CD4-positive, alpha-beta T cell treated with Interleukin-4 for 4 hours (primary cell): ENCODE results near the gene CCNY.
"Not testable (repeated sequence)": the region's sequence is repeated elsewhere in the genome, so short reads cannot be mapped to it uniquely, and the experiment has no call there.

Experiments
- DNase-seq: peaks from one replicate; pipeline ENCODE4 v3.0.0-alpha.2; 2020

Gene CCNY

GRCh38 chr10:35335133-35336083 lies 901 bp upstream of the CCNY start:
- DNase-seq: peak; percentile 19

GRCh38 chr10:35336921-35337823 lies 863 bp downstream of the CCNY start:
- DNase-seq: no peak

GRCh38 chr10:35339942-35340341 lies 3.6 kb downstream of the CCNY start:
- DNase-seq: no peak

- DNase-seq: no peak
Observed at GRCh38 chr10:35340975-35341374, 4.7 kb downstream of the CCNY start.

GRCh38 chr10:35341521-35341920 lies 5.2 kb downstream of the CCNY start:
- DNase-seq: peak; percentile 30

- DNase-seq: no peak
Observed at GRCh38 chr10:35342183-35342753, 6.0 kb downstream of the CCNY start.

- no peak for DNase-seq
Observed at GRCh38 chr10:35343739-35344138, 7.4 kb downstream of the CCNY start.

- DNase-seq: no peak
Observed at GRCh38 chr10:35345383-35345742, 9.1 kb downstream of the CCNY start.

GRCh38 chr10:35346248-35346647 lies 9.9 kb downstream of the CCNY start:
- no peak for DNase-seq

- no peak for DNase-seq
Observed at GRCh38 chr10:35347121-35347562, 10.8 kb downstream of the CCNY start.

- no peak for DNase-seq
Observed at GRCh38 chr10:35347899-35348608, 11.7 kb downstream of the CCNY start.

- no peak for DNase-seq
Observed at GRCh38 chr10:35348609-35349388, 12.5 kb downstream of the CCNY start.

- DNase-seq: no peak
Observed at GRCh38 chr10:35349389-35349915, 13.1 kb downstream of the CCNY start.

- DNase-seq: no peak
Observed at GRCh38 chr10:35351021-35351420, 14.7 kb downstream of the CCNY start.

- no peak for DNase-seq
Observed at GRCh38 chr10:35352097-35352496, 15.8 kb downstream of the CCNY start.

- no peak for DNase-seq
Observed at GRCh38 chr10:35352512-35352911, 16.2 kb downstream of the CCNY start.

- no peak for DNase-seq
Observed at GRCh38 chr10:35353395-35353794, 17.1 kb downstream of the CCNY start.

- DNase-seq: no peak
Observed at GRCh38 chr10:35353805-35354204, 17.5 kb downstream of the CCNY start.

GRCh38 chr10:35354257-35354656 lies 17.9 kb downstream of the CCNY start:
- not testable (repeated sequence) for DNase-seq

- DNase-seq: no peak
Observed at GRCh38 chr10:35355971-35356724, 19.8 kb downstream of the CCNY start.

- DNase-seq: no peak
Observed at GRCh38 chr10:35356725-35357092, 20.4 kb downstream of the CCNY start.
